Stimulated activated naive CD4-positive, alpha-beta T cell treated with Interleukin-2 at 50 U/mL for 16 hours (primary cell): ENCODE data around the gene RSPO4.
"Not testable (repeated sequence)": the region's sequence is repeated elsewhere in the genome, so short reads cannot be mapped to it uniquely, and the experiment has no call there.

Experiments
- DNase-seq: peaks from one replicate; lab custom pipeline; 2025; lab: John Stamatoyannopoulos, UW

The RSPO4 gene

GRCh38 chr20:1003920-1004697 is 2.0 kb upstream of the RSPO4 start:
- DNase-seq, result no peak

DNA sequence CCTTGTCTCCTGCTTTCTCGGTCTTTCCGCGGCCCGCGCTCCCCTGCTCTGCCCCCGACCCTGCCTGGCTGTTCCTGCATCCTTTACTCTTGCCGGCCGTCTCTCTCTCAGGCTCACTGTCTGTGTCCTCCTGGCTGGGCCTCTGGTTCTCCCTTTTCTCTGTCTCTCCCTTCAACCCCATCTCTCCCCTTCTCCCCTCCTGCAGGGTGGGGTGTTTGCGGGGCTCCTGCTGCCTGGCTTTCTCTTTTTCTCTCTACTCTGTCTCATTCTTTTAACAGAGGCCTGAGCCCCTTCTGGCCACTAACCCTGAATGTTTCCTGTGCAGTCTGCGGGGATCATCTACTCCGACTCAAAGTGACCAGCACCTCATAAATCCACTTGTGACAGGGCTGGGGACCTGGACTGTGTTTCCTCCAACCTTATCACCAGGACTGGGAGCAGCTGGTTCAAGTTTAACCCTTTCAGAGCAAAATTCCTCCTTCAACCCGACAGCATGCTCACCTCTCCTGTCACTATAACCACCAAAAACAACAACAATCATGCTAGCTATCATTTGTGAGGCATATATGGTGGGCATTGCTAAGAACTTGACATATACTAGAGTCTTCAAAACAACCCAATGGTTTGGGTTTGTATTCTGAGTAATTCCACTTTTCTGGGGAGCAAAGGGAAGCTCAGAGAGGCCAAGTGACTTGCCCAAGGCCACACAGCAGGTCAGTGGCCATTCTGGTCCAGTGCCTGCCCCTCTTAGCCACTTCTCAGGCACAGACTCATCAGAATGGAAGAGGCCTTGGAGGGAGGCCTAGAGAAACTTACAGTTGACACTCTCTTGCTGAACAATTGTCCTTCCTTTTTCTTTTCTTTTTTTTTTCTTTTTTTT is 811 bp upstream of the RSPO4 start:
- DNase-seq, result no peak

GRCh38 chr20:1001116-1001515 is 995 bp downstream of the RSPO4 start:
- DNase-seq, result no peak

DNA sequence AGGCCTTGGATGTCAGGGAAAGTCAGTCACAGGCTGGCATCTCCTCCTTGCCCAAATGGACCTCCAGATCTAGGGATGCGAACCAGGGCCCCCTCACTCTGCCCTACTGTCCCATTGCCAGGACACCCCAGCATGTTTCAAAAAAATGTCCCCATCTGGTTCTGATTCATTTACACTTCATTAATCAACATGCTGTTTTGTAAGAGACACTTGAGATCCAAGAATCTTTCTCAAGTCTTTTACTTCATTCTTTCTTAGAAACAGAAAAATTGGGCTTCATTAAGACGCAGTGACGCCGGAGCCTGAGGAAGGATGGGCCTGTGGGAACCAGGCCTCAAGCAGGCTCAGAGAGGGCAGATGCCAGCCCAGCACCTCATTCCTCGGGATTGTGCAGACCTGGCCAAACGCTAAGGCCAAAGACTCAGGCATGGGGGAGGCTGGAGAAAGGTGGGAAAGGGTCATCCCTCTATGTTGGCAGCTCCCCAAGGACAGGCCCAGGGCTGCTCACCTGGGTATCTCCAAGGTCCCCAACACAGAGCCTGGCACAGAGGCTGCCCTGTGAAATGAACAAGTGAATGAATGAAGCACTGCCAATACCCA is 3.8 kb downstream of the RSPO4 start:
- DNase-seq, result no peak

- DNase-seq, result no peak
Observed at GRCh38 chr20:997486-997885, 4.6 kb downstream of the RSPO4 start.

DNA sequence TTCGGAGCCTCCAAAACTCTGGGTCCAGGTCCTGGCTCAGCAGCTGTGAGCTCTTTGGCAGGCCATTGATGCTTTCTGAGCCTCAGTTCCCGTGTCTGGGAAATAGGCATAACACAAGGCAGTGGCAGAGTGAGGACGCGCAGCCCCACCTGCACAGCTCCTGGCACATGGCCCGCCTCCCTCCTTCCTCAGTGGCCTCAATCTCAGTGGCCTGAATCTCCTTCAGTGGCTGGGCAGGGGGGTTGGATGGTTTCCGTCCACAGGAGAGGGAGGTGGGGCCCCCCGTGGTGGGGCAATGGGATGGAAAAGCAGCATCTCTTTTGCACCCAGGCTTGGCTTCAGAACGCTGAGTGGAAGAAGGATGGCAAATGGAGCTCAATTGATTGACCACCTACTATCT is 5.1 kb downstream of the RSPO4 start:
- DNase-seq, result no peak

DNA sequence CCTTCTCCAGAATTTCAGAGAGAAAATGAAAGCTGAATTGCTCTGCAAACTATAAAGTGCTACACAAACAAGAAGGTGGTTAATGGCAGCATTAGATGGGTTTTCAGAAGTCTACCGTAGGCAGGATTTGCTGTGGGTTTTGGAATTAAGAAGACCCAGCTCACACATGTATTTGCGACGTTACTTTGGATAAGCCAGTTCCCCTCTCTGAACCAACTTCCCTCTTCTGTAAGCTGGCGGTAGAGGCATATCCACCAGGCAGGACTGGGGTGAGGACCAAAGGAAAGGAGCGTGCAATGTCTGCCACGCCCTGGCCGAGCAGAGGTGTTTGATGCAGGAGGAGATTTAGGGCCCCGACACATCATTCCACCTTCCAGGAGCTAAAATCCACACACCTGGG is 6.9 kb downstream of the RSPO4 start:
- no peak for DNase-seq

DNA sequence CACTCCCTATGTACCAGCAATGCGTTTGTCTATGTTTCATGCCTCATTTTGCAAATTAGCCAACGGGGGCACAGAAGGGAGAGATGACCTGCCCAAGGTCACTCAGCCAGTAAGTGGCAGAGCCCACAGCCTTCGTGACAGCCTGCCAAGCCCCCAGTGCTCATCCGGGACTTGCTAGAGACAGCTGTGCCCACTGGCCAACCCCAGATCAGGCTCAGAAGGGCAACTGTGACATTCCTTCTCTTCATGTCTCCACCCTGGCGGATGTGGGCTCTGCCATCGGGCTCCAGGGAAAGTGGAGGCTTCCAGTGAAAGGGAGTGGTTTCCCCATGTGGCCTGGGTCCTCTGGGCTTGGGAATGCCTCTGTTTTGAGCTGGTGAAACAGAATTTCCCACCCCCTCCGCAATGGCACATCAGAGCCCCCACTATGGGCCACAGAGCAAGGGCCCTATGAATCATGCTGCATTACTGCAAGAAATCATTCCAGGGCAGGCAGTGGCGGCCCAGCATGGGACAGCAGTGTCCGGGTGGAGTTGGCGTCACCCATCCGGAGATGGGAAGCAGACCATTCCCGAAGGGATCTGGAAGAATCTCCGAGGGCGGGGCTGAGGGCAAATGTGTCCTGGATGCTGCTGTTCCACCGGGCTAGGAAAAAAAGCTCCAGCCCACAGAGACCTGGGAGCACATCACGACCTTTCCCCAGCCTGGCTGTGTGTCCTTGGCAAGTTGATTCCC is 9.1 kb downstream of the RSPO4 start:
- DNase-seq, result no peak

DNA sequence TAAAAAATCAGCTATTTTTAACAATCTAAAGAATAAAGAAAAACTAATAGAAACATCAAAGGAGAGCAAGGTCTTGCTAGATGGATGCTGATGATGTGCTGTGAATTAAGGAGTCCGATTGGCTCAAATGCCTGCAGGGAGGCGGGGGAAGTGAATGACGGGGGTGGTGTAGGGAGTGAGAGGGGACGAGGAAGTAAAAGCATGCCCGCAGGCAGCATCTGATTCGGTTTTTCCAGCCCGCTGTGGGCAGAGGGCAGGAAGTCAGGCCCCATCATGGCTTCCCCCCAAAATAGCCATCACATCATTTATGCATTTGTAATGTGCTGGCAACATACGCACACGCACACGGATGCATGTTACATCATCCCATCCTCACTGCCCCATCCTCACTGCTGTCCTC is 10.3 kb downstream of the RSPO4 start:
- no peak for DNase-seq

DNA sequence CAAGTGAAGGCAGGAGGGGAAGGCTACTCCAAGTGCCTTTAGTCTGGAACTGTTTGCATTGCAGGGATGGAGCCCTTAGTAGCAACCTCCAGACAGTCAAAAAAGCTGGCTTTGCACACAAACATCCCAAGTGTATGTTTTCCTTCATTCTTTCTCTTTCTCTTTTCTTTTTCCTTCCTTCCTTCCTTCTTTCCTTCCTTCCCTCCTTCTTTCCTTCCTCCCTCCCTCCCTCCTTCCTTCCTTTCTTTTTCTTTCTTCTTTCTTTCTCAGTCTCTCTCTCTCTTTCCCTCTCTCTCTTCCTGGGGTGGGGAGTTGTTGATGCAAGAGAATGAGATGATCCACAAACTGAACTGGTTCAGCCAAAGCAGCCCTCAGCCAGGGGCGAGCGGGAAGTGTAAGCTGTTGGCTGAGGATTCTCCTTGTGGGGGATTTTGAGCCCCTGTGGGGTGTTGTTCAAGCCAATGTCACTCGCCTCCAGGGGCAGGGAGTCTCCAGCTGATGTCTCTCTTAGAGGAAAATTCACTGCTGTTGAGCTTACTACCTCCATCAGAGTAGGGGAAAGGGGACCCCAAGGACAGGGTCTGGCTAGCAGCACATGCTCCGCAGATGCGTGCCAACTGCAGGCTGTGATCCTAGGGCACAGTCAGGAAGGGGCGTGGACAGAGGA is 11.7 kb downstream of the RSPO4 start:
- DNase-seq, result no peak

- DNase-seq, result no peak
Observed at GRCh38 chr20:988272-988671, 13.8 kb downstream of the RSPO4 start.

DNA sequence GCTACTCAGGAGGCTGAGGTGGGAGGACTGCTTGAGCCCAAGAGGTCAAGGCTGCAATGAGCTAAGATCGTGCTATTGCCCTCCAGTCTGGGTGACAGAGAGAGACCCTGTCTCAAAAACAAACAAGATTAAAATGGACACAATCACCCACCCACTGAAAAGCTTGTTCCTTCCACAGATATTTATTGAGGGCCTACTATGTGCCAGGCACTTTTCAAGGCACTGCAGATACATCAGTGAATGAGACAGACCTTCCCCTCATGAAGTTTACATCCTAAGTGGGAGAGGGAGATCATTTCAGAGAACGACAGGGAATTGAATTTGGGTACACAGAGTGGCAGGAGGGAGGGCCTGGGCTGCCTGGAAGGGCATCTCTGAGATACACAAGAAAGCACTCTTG is 14.4 kb downstream of the RSPO4 start:
- no peak for DNase-seq

- no peak for DNase-seq
Observed at GRCh38 chr20:986733-987355, 15.3 kb downstream of the RSPO4 start.

GRCh38 chr20:984994-985393 is 17.1 kb downstream of the RSPO4 start:
- not testable (repeated sequence) for DNase-seq

- no peak for DNase-seq
Observed at GRCh38 chr20:982754-983153, 19.4 kb downstream of the RSPO4 start.

- DNase-seq, result no peak
Observed at GRCh38 chr20:977021-977420, 25.1 kb downstream of the RSPO4 start.

- DNase-seq, result no peak
Observed at GRCh38 chr20:976033-976432, 26.1 kb downstream of the RSPO4 start.

GRCh38 chr20:973785-974194 is 28.3 kb downstream of the RSPO4 start:
- DNase-seq, result no peak

DNA sequence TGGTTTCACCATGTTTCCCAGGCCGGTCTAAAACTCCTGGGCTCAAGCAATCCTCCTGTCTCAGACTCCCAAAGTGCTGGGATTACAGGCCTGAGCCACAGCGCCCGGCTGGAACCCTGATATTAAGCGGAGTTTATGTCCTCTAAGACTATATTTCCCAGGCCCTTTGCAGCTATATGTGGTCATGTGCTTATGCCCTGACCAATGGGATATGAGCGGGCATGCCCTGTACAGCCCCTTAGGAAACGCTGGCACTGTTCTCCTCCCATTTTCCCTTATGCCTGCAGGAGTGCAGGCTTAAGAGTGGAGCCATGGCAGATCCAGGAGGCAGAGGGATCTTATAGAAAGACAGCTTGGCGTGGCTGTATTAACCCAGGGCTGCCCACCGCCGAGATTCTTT is 29.9 kb downstream of the RSPO4 start:
- DNase-seq, result no peak

- DNase-seq, result no peak
Observed at GRCh38 chr20:971346-971745, 30.8 kb downstream of the RSPO4 start.

DNA sequence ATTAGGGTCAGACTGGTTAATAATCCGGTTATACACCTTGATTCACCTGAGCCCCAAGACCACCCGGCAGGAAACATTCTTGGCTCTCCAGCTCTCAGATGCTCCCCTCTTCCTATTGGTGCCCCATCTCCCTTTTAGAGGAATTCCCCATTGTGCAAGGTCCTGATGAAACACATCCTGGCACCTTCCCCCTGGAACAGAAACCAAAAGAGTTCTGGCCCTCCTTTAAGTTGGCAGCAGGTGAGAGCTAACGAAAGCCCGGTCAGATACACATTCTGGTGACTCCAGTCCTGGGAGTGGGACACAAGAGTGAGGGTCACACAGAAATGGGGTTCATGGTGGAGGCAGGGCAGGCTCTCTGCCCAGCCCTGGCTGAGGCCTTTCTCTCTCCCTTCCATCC is 32.2 kb downstream of the RSPO4 start:
- no peak for DNase-seq
